DOHH2 (cell line): Measurements from ENCODE around the gene DDX41.
A peak's percentile ranks its signal among the peaks of the same experiment; 100 is the strongest.

Source experiments
- H3F3A ChIP-seq: fragments of 200-600 bp; sonication (generic), shearing (Covaris generic); 2 replicates; pipeline ENCODE4 v1.6.0; 2016; ENCODE audit warnings: antibody characterized with exemption, mild to moderate bottlenecking; ENCODE audit not compliant: control insufficient read depth, insufficient read depth
- H3K27ac ChIP-seq: fragments of 200-600 bp; sonication (generic); 2 replicates; pipeline ENCODE4 v1.5.1; 2014; ENCODE audit warnings: low read depth, mild to moderate bottlenecking, low read length, moderate library complexity
- H3K27me3 ChIP-seq: fragments of 200-600 bp; sonication (generic); 2 replicates; pipeline ENCODE4 v1.6.1; 2014; ENCODE audit warnings: mild to moderate bottlenecking, low read length, mixed read lengths; ENCODE audit not compliant: control insufficient read depth
- H3K36me3 ChIP-seq: fragments of 200-600 bp; sonication (generic); 2 replicates; pipeline ENCODE4 v1.6.1; 2014; ENCODE audit warnings: mild to moderate bottlenecking, low read length, moderate library complexity, mixed read lengths; ENCODE audit not compliant: control insufficient read depth
- H3K4me1 ChIP-seq: fragments of 200-600 bp; sonication (generic); 2 replicates; pipeline ENCODE4 v1.6.1; 2014; ENCODE audit warnings: mild to moderate bottlenecking, low read length, mixed read lengths; ENCODE audit not compliant: control insufficient read depth
- H3K4me2 ChIP-seq: fragments of 200-600 bp; sonication (generic); 2 replicates; pipeline ENCODE4 v1.6.0; 2014; ENCODE audit warnings: mild to moderate bottlenecking, low read length, moderate library complexity
- H3K4me3 ChIP-seq: fragments of 200-600 bp; sonication (generic); 2 replicates; pipeline ENCODE4 v1.5.1; 2014; ENCODE audit warnings: mild to moderate bottlenecking, low read length, mixed read lengths
- H3K79me2 ChIP-seq: fragments of 200-600 bp; sonication (generic); 2 replicates; pipeline ENCODE4 v1.6.1; 2014; ENCODE audit warnings: mild to moderate bottlenecking, low read length, mixed read lengths; ENCODE audit not compliant: control insufficient read depth
- H3K9me2 ChIP-seq: fragments of 200-600 bp; sonication (generic); replicated peaks from 2 replicates; pipeline ENCODE4 v1.6.1; 2014; ENCODE audit warnings: mild to moderate bottlenecking, low read length, mixed read lengths; ENCODE audit not compliant: control insufficient read depth
- H3K9me3 ChIP-seq: fragments of 200-600 bp; sonication (generic); 2 replicates; pipeline ENCODE4 v1.6.1; 2014; ENCODE audit warnings: antibody characterized with exemption, low read length, mixed read lengths; ENCODE audit not compliant: control insufficient read depth, insufficient read depth
- H4K20me1 ChIP-seq: fragments of 200-600 bp; sonication (generic); 2 replicates; pipeline ENCODE4 v1.6.0; 2014; ENCODE audit warnings: low read depth, mild to moderate bottlenecking, antibody characterized with exemption, low read length, moderate library complexity; ENCODE audit not compliant: control insufficient read depth, insufficient read depth
- EZH2phosphoT487 ChIP-seq: fragments of 200-600 bp; sonication (generic); IDR thresholded peaks from 2 replicates; pipeline ENCODE4 v1.6.1; 2017; ENCODE audit warnings: borderline replicate concordance, mild to moderate bottlenecking, antibody characterized with exemption, low read length, moderate library complexity, mixed read lengths
- TF ChIP-seq, protein P1 (sequence below): fragments of 200-600 bp; sonication (generic); IDR thresholded peaks from one replicate; pipeline ENCODE4 v1.5.1; 2014; ENCODE audit warnings: antibody characterized with exemption, mild to moderate bottlenecking, low read depth, low read length; ENCODE audit not compliant: poor library complexity, severe bottlenecking

The DDX41 gene

GRCh38 chr5:177472460-177473442 is 44.0 kb downstream of the DDX41 start:
- peaks cover 23% of the 10 kb centered on the region for H3K36me3 ChIP-seq
- no peaks in the 10 kb centered on the region for H3K27me3 ChIP-seq
- no peaks in the 10 kb centered on the region for H3K9me2 ChIP-seq
- peaks cover 13% of the 10 kb centered on the region; the same call in 1 of the 2 replicates for H4K20me1 ChIP-seq
- peak overlapping the region; percentile 36; the same call in 1 of the 2 replicates for H3K27ac ChIP-seq
- peaks cover 43% of the 10 kb centered on the region for H3K4me1 ChIP-seq
- no peaks in the 10 kb centered on the region for H3K9me3 ChIP-seq
- H3F3A ChIP-seq = 0 out of 2 replicates have a peak, but pooled peaks cover 6% of the 10 kb centered on the region
- peaks cover 36% of the 10 kb centered on the region for H3K79me2 ChIP-seq
- no peak for TF ChIP-seq EZH2phosphoT487
- TF ChIP-seq, protein P1, sequence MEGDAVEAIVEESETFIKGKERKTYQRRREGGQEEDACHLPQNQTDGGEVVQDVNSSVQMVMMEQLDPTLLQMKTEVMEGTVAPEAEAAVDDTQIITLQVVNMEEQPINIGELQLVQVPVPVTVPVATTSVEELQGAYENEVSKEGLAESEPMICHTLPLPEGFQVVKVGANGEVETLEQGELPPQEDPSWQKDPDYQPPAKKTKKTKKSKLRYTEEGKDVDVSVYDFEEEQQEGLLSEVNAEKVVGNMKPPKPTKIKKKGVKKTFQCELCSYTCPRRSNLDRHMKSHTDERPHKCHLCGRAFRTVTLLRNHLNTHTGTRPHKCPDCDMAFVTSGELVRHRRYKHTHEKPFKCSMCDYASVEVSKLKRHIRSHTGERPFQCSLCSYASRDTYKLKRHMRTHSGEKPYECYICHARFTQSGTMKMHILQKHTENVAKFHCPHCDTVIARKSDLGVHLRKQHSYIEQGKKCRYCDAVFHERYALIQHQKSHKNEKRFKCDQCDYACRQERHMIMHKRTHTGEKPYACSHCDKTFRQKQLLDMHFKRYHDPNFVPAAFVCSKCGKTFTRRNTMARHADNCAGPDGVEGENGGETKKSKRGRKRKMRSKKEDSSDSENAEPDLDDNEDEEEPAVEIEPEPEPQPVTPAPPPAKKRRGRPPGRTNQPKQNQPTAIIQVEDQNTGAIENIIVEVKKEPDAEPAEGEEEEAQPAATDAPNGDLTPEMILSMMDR = peak; percentile 10
- peak overlapping the region; percentile 85 for H3K4me3 ChIP-seq
- H3K4me2 ChIP-seq = peak overlapping the region; percentile 95

GRCh38 chr5:177471610-177472356 is 45.0 kb downstream of the DDX41 start:
- Histone ChIP-seq H4K20me1 (peaks cover 13% of the 10 kb centered on the region; the same call in 1 of the 2 replicates), H3K4me3 (peak overlapping the region; percentile 85), H3K36me3 (peaks cover 29% of the 10 kb centered on the region), H3K27ac (peak overlapping the region; percentile 36; the same call in 1 of the 2 replicates), H3K4me1 (peaks cover 41% of the 10 kb centered on the region), H3F3A (0 out of 2 replicates have a peak, but pooled peaks cover 6% of the 10 kb centered on the region), H3K9me2 (no peaks in the 10 kb centered on the region), H3K9me3 (no peaks in the 10 kb centered on the region), H3K27me3 (no peaks in the 10 kb centered on the region), H3K4me2 (peak overlapping the region; percentile 95), H3K79me2 (peaks cover 36% of the 10 kb centered on the region)
- no peak for TF ChIP-seq EZH2phosphoT487
- TF ChIP-seq, protein P1 = no peak

GRCh38 chr5:177470759-177471536 is 45.8 kb downstream of the DDX41 start:
- peaks cover 41% of the 10 kb centered on the region for H3K4me1 ChIP-seq
- H3K9me2 ChIP-seq = no peaks in the 10 kb centered on the region
- H3K36me3 ChIP-seq = peaks cover 37% of the 10 kb centered on the region
- H3K27ac ChIP-seq = no peak overlapping the region
- peaks cover 36% of the 10 kb centered on the region for H3K79me2 ChIP-seq
- no peaks in the 10 kb centered on the region for H3K9me3 ChIP-seq
- H3K4me2 ChIP-seq = peak overlapping the region; percentile 16; the same call in 1 of the 2 replicates
- H3F3A ChIP-seq = 0 out of 2 replicates have a peak, but pooled peaks cover 6% of the 10 kb centered on the region
- H3K4me3 ChIP-seq = no peak overlapping the region; the same call in 1 of the 2 replicates
- H3K27me3 ChIP-seq = no peaks in the 10 kb centered on the region
- TF ChIP-seq EZH2phosphoT487 = no peak
- TF ChIP-seq, protein P1 = no peak
- peaks cover 13% of the 10 kb centered on the region; the same call in 1 of the 2 replicates for H4K20me1 ChIP-seq
